SH-SY5Y (cell line): ENCODE measurements around the gene IFIT3.

Experiments
- GATA2 ChIP-seq: IDR thresholded peaks from 2 replicates; pipeline ENCODE4 v1.6.1; 2011; ENCODE audit warnings: mild to moderate bottlenecking, low read depth, low read length
- GATA3 ChIP-seq: IDR thresholded peaks from 2 replicates; pipeline ENCODE4 v1.6.1; 2011; ENCODE audit warnings: low read depth, mild to moderate bottlenecking, low read length, moderate library complexity

DNA sequence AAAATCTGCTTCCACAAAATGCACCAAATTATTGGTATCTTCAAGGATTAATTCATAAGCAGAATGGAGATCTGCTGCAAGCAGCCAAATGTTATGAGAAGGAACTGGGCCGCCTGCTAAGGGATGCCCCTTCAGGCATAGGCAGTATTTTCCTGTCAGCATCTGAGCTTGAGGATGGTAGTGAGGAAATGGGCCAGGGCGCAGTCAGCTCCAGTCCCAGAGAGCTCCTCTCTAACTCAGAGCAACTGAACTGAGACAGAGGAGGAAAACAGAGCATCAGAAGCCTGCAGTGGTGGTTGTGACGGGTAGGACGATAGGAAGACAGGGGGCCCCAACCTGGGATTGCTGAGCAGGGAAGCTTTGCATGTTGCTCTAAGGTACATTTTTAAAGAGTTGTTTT is 12.1 kb downstream of the IFIT3 start:
- no peak for TF ChIP-seq GATA3
- TF ChIP-seq GATA2 = no peak
